IMR-90 (cell line): Measurements from ENCODE around the gene NFKB1.

Experiments
- CTCF ChIP-seq: conservative IDR thresholded peaks from 2 replicates; pipeline ENCODE4 v1.5.1; 2012; ENCODE audit warnings: mild to moderate bottlenecking, low read depth, low read length, improper control_type of control experiment
- FOS ChIP-seq: fragments of 150-350 bp; IDR thresholded peaks from 2 replicates; pipeline ENCODE4 v1.6.1; 2016; ENCODE audit warnings: low read depth, low read length
- MAZ ChIP-seq: IDR thresholded peaks from 2 replicates; pipeline ENCODE4 v1.6.1; 2012; ENCODE audit warnings: low read depth, mild to moderate bottlenecking, low read length, improper control_type of control experiment, moderate library complexity, borderline replicate concordance
- MXI1 ChIP-seq: IDR thresholded peaks from 2 replicates; pipeline ENCODE4 v1.6.1; 2012; ENCODE audit warnings: low read depth, mild to moderate bottlenecking, low read length, moderate library complexity, borderline replicate concordance
- POLR2A ChIP-seq: IDR thresholded peaks from 2 replicates; pipeline ENCODE4 v1.6.1; 2012; ENCODE audit warnings: mild to moderate bottlenecking, low read depth, low read length
- RAD21 ChIP-seq: IDR thresholded peaks from 2 replicates; pipeline ENCODE4 v1.6.1; 2012; ENCODE audit warnings: low read length, improper control_type of control experiment
- RCOR1 ChIP-seq: IDR thresholded peaks from 2 replicates; pipeline ENCODE4 v1.6.1; 2012; ENCODE audit warnings: mild to moderate bottlenecking, low read length, improper control_type of control experiment; ENCODE audit not compliant: insufficient replicate concordance
- RFX5 ChIP-seq: IDR thresholded peaks from 2 replicates; pipeline ENCODE4 v1.8.0; 2012; ENCODE audit warnings: low read depth, mild to moderate bottlenecking, low read length, moderate library complexity
- USF2 ChIP-seq: fragments of 150-350 bp; IDR thresholded peaks from 2 replicates; pipeline ENCODE4 v1.6.1; 2017; ENCODE audit warnings: mild to moderate bottlenecking, antibody characterized with exemption, low read length, low read depth

- TF ChIP-seq CTCF (peak; percentile 47), MAZ (no peak), USF2 (no peak), POLR2A (no peak), RAD21 (peak; percentile 62), RFX5 (no peak), MXI1 (no peak), RCOR1 (no peak), FOS (no peak)
These were observed 124.2 kb downstream of the NFKB1 start for GRCh38 chr4:102625232-102625930.
